ENCODE results near the gene CHMP2A.

The CHMP2A gene

DNA sequence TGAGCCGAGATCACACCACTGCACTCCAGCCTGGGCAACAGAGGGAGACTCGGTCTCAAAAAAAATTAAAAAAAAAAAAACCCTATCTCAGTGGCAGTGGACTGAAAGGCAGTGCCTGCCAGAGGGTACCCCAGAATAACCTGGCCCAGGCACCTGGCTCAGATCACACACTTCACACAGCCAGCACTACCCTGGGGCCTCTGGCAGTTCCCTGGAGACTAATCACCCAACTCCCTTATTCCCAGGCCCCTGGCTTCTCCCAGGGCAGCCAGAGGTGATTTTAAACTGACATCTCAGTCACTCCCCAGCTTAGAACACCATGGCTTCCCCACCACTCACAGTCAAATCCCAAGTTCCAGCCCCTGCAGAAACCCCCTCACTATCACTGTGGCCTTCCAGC is 39.6 kb downstream of the CHMP2A start:
- no peak for DNase-seq (ENCODE audit: low read depth)
- no peak overlapping the region for H3K4me3 ChIP-seq (ENCODE audit: low read depth, low read length)
- in situ Hi-C loops (cut with HindIII; ENCODE audit: low sequenced_read_pairs): no loop called here
- TF ChIP-seq, protein P1, sequence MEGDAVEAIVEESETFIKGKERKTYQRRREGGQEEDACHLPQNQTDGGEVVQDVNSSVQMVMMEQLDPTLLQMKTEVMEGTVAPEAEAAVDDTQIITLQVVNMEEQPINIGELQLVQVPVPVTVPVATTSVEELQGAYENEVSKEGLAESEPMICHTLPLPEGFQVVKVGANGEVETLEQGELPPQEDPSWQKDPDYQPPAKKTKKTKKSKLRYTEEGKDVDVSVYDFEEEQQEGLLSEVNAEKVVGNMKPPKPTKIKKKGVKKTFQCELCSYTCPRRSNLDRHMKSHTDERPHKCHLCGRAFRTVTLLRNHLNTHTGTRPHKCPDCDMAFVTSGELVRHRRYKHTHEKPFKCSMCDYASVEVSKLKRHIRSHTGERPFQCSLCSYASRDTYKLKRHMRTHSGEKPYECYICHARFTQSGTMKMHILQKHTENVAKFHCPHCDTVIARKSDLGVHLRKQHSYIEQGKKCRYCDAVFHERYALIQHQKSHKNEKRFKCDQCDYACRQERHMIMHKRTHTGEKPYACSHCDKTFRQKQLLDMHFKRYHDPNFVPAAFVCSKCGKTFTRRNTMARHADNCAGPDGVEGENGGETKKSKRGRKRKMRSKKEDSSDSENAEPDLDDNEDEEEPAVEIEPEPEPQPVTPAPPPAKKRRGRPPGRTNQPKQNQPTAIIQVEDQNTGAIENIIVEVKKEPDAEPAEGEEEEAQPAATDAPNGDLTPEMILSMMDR (IDR thresholded peaks at IDR 0.05; ENCODE audit: low read depth, low read length, missing control alignments): no peak

DNA sequence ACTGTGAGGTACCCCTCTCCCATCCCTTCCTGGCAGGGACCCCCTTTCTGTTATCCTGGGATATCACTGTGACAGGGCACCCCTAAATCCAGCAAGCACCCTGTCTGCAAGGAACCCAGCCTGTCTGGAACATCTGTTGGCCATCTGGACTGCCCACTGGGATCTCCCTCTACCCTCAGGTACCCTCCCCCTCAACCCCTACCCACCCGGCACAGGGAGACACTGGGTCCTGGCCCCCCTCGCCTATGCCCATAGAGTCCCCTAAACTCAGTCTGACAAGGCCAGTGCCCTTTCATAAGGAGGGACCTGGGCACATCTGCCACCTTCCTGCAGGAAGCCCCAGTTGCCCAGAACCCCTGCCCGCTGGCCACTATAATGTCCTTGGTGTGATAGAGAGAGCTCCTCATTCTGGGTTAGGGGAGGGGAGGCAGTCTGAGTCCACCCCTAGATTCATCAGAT is 40.3 kb downstream of the CHMP2A start:
- no peak for DNase-seq (ENCODE audit: low read depth)
- TF ChIP-seq, protein P1 (IDR thresholded peaks at IDR 0.05; ENCODE audit: low read depth, low read length, missing control alignments): no peak
- in situ Hi-C loops (cut with HindIII; ENCODE audit: low sequenced_read_pairs): no loop called here
- peak overlapping the region; percentile 28 for H3K4me3 ChIP-seq (ENCODE audit: low read depth, low read length)

- TF ChIP-seq, protein P1 (IDR thresholded peaks at IDR 0.05; ENCODE audit: low read depth, low read length, missing control alignments): peak; percentile 79
- peak overlapping the region; percentile 28 for H3K4me3 ChIP-seq (ENCODE audit: low read depth, low read length)
- in situ Hi-C loops (cut with HindIII; ENCODE audit: low sequenced_read_pairs): no loop called here
- peak; percentile 52 for DNase-seq (ENCODE audit: low read depth)
Observed at GRCh38 chr19:58513694-58514563, 41.0 kb downstream of the CHMP2A start.

DNA sequence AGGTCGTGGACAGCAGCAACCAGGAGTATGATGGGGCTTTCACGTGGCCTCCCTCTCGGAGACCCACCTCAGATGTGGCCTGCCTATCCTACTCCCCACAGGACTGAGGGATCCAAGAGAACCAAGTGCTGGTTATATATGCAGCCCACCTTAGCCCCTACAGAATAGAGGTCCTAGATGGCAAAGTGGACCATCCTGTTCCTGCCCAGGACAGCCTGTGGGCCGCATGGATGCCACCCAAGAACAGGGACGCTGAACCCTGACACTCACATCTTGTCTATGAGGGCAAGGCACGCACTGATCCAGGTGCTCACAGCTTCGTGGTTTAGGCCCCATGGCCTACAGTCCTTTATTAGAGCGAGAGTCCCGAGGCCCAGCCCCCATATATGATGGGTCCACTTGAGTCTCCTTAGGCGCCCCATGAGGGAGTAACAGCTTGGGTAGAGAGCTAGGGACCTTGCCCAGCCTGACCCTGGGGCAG is 41.7 kb downstream of the CHMP2A start:
- in situ Hi-C loops (cut with HindIII; ENCODE audit: low sequenced_read_pairs): no loop called here
- no peak for DNase-seq (ENCODE audit: low read depth)
- TF ChIP-seq, protein P1 (IDR thresholded peaks at IDR 0.05; ENCODE audit: low read depth, low read length, missing control alignments): no peak
- no peak overlapping the region for H3K4me3 ChIP-seq (ENCODE audit: low read depth, low read length)

- in situ Hi-C loops (cut with HindIII; ENCODE audit: low sequenced_read_pairs): no loop called here
Observed at GRCh38 chr19:58511353-58512208, 43.3 kb downstream of the CHMP2A start, which contains the start of gene SLC27A5. Gene SLC27A5, minus strand, starts transcription at chr19:58511992. Its CDS starts 37 bp downstream, at chr19:58511955.

More at GRCh38 chr19:58511353-58512208, 43.3 kb downstream of the CHMP2A start, which contains the start of gene SLC27A5:
- DNase-seq (ENCODE audit: low read depth): no peak
- H3K4me3 ChIP-seq (ENCODE audit: low read depth, low read length): no peak within 1 kb of the TSS
- TF ChIP-seq, protein P1 (IDR thresholded peaks at IDR 0.05; ENCODE audit: low read depth, low read length, missing control alignments): no peak
